HepG2 (cell line): Measurements from ENCODE around the gene RAET1E. TPM values are rescaled to one million over a fixed set of nuclear protein-coding genes. Genes with fewer than 3 reads are reported as not detected.

Experiments used
- ATAC-seq: fragments of 200-7000 bp; cut with Tn5 transposase; 3 replicates; pipeline ENCODE4 v1.9.1; 2020; ENCODE audit warnings: mild to moderate bottlenecking, moderate library complexity
- BruUV-seq: library from RNA; stranded (reverse); fragments of 400-500 nt; replicated peaks from 2 replicates; lab custom pipeline; 2021; lab: Mats Ljungman, UMichigan
- CTCF ChIA-PET: fragments of 300-600 bp; formaldehyde crosslinking; extraction: SDS; loops from one replicate; lab custom pipeline; 2021; ENCODE audit warnings: low total read pairs, inconsistent platforms, low intra/inter-chr PET ratio; lab: Yijun Ruan, JAX
- POLR2A ChIA-PET: fragments of 350-600 bp; sonication (Branson Sonifier 250); formaldehyde crosslinking; loops from one replicate; lab custom pipeline; 2020; ENCODE audit warnings: antibody characterized with exemption, inconsistent platforms; lab: Yijun Ruan, JAX
- DNase-seq: peaks from one replicate; pipeline ENCODE4 v3.0.0-alpha.2; 2015; ENCODE audit warnings: low spot score
- FAIRE-seq: peaks from 3 replicates; lab custom pipeline; 2011; peaks lifted over from hg19 to GRCh38; lab: Jason Lieb, UNC
- H2AFZ ChIP-seq: one replicate; pipeline ENCODE4 v1.6.1; 2011; ENCODE audit warnings: low read length, inconsistent platforms
- H3K27ac ChIP-seq: fragments of 300-600 bp; 3 replicates; pipeline ENCODE4 v1.8.0; 2011; ENCODE audit warnings: mixed run types, mild to moderate bottlenecking, mixed read lengths, low read length, inconsistent platforms; ENCODE audit not compliant: insufficient read depth; ENCODE audit errors: extremely low read length
- H3K27me3 ChIP-seq, 2 experiments: fragments of 200-600 bp in 1 of 2; 2 replicates in 1 of 2; 3 replicates in 1 of 2; pipeline versions ENCODE4 v1.6.0 to v1.8.0; 2011; ENCODE audit warnings: low read length in 2 of 2, mild to moderate bottlenecking in 2 of 2, moderate library complexity in 2 of 2, inconsistent platforms in 1 of 2; ENCODE audit not compliant: insufficient read depth in 2 of 2, control insufficient read depth in 1 of 2
- H3K36me3 ChIP-seq, 2 experiments: fragments of 200-600 bp in 1 of 2; replicated peaks in 1 of 2; 2 replicates in 1 of 2; 3 replicates in 1 of 2; pipeline versions ENCODE4 v1.5.1 to v1.8.0; 2011; ENCODE audit warnings: low read length in 2 of 2, inconsistent platforms in 1 of 2; ENCODE audit not compliant: insufficient read depth in 2 of 2, control insufficient read depth in 1 of 2
- H3K4me1 ChIP-seq: 2 replicates; pipeline ENCODE4 v1.5.1; 2012; ENCODE audit warnings: low read length, inconsistent platforms; ENCODE audit not compliant: insufficient read depth
- H3K4me2 ChIP-seq: 2 replicates; pipeline ENCODE4 v1.6.0; 2011; ENCODE audit warnings: low read depth, low read length, inconsistent platforms
- H3K4me3 ChIP-seq, 3 experiments: fragments of 200-600 bp in 1 of 3; sonication (generic), shearing (Covaris generic) in 1 of 3; replicated peaks in 1 of 3; 2 replicates each; pipeline ENCODE4 v1.5.1; 2011 to 2016; ENCODE audit warnings: low read length in 3 of 3, inconsistent platforms in 2 of 3, low read depth in 2 of 3, mild to moderate bottlenecking in 2 of 3, control low read depth in 1 of 3, mixed read lengths in 1 of 3; ENCODE audit not compliant: insufficient read depth in 1 of 3
- H3K79me2 ChIP-seq: one replicate; pipeline ENCODE4 v1.6.1; 2011; ENCODE audit warnings: low read length, inconsistent platforms; ENCODE audit not compliant: insufficient read depth
- H3K9ac ChIP-seq: 2 replicates; pipeline ENCODE4 v1.6.0; 2011; ENCODE audit warnings: mild to moderate bottlenecking, low read depth, low read length, inconsistent platforms; ENCODE audit not compliant: insufficient read depth
- H3K9me3 ChIP-seq: 2 replicates; pipeline ENCODE4 v1.5.1; 2012; ENCODE audit warnings: mild to moderate bottlenecking, low read length
- H4K20me1 ChIP-seq: 2 replicates; pipeline ENCODE4 v1.6.0; 2011; ENCODE audit warnings: inconsistent platforms, mild to moderate bottlenecking, low read length, moderate library complexity; ENCODE audit not compliant: insufficient read depth
- ATF1 ChIP-seq: IDR thresholded peaks from 2 replicates; pipeline ENCODE4 v1.6.1; 2016; ENCODE audit warnings: mild to moderate bottlenecking, control low read depth
- CEBPG ChIP-seq: IDR thresholded peaks from 2 replicates; pipeline ENCODE4 v1.6.1; 2016
- DMAP1 ChIP-seq: IDR thresholded peaks from 2 replicates; pipeline ENCODE4 v1.6.1; 2016
- KDM5A ChIP-seq: fragments of 200-600 bp; sonication (generic); IDR thresholded peaks from 2 replicates; pipeline ENCODE4 v1.7.0; 2018; ENCODE audit warnings: antibody characterized with exemption, mild to moderate bottlenecking, low read length, borderline replicate concordance
- KLF13 ChIP-seq: sonication (generic); formaldehyde crosslinking; IDR thresholded peaks from 2 replicates; pipeline ENCODE4 v1.4.0; 2020; ENCODE audit warnings: mild to moderate bottlenecking, missing genetic modification reagents
- NONO ChIP-seq, 2 experiments: fragments of 450-650 bp in 1 of 2; sonication (generic) in 1 of 2; formaldehyde crosslinking in 1 of 2; IDR thresholded peaks in 1 of 2; conservative IDR thresholded peaks in 1 of 2; 2 replicates each; pipeline versions ENCODE4 v1.6.1 to v1.8.0; 2017 to 2022; ENCODE audit warnings: mild to moderate bottlenecking in 1 of 2, missing genetic modification reagents in 1 of 2, moderate library complexity in 1 of 2
- PATZ1 ChIP-seq: sonication (generic); formaldehyde crosslinking; IDR thresholded peaks from 2 replicates; pipeline ENCODE4 v1.4.0; 2020; ENCODE audit warnings: missing genetic modification reagents
- SIX1 ChIP-seq: sonication (generic); formaldehyde crosslinking; IDR thresholded peaks from 2 replicates; pipeline ENCODE4 v1.4.0; 2020; ENCODE audit warnings: missing genetic modification reagents, borderline replicate concordance
- ZBTB34 ChIP-seq: sonication (generic); formaldehyde crosslinking; IDR thresholded peaks from 2 replicates; pipeline ENCODE4 v1.8.0; 2022; ENCODE audit warnings: mild to moderate bottlenecking, missing genetic modification reagents
- ZNF24 ChIP-seq: fragments of 450-650 bp; IDR thresholded peaks from 2 replicates; pipeline ENCODE4 v1.6.1; 2017; ENCODE audit warnings: antibody characterized with exemption, mild to moderate bottlenecking
- ZNF775 ChIP-seq: sonication (generic); formaldehyde crosslinking; IDR thresholded peaks from 2 replicates; pipeline ENCODE4 v1.4.0; 2020; ENCODE audit warnings: missing genetic modification reagents, mild to moderate bottlenecking, moderate library complexity, borderline replicate concordance
- WGBS: methylation state at CpG from one replicate; pipeline ENCODE4 v1.1.6; 2017; ENCODE audit warnings: low lambda C conversion rate; 5-methylcytosine and 5-hydroxymethylcytosine counted together
- in situ Hi-C: cut with HindIII; loops from 2 replicates; pipeline ENCODE4 v1.10.0; 2017; ENCODE audit warnings: low pct_unique_long_range_greater_than_20kb; ENCODE audit not compliant: extremely low pct_ligation_motif_present
- intact Hi-C: fragments of 100-400 bp; cut with micrococcal nuclease; formaldehyde crosslinking; loops from one replicate; pipeline ENCODE4 v1.10.0; 2022; ENCODE audit not compliant: unreplicated experiment
- polyA plus RNA-seq, 8 experiments: library from polyadenylated mRNA; depleted of rRNA in 3 of 8; stranded (reverse) in 7 of 8; unstranded in 1 of 8; fragments of >200 nt; fragmentation: Illumina TruSeq in 4 of 8; extraction: Trizol in 4 of 8; gene quantifications; 2 replicates each; pipeline versions ENCODE4 v1.2.1 to v1.2.3, GENCODE V29; 2011 to 2016; ENCODE audit warnings: low read depth in 4 of 8, missing spikeins in 1 of 8, mixed read lengths in 1 of 8; ENCODE audit not compliant: insufficient read depth in 1 of 8
- total RNA-seq, 5 experiments: library from RNA; depleted of rRNA; stranded (reverse); fragments of >200 nt; fragmentation: Illumina TruSeq; extraction: Trizol; gene quantifications; 2 replicates each; pipeline ENCODE4 v1.2.3, GENCODE V29; 2016; ENCODE audit warnings: low read depth in 1 of 5
- TF ChIP-seq, protein P1 (sequence below): sonication (generic); formaldehyde crosslinking; IDR thresholded peaks from 2 replicates; pipeline ENCODE4 v1.8.1; 2023; ENCODE audit warnings: missing genetic modification reagents, inconsistent platforms, borderline replicate concordance
- TF ChIP-seq, protein P2 (sequence below): sonication (generic); formaldehyde crosslinking; IDR thresholded peaks from 2 replicates; pipeline ENCODE4 v1.5.0; 2020; ENCODE audit warnings: mild to moderate bottlenecking, missing genetic modification reagents, borderline replicate concordance

RAET1E gene
- total and polyA plus RNA-seq, 2 of the 13 experiments (the other 11 are each of a cell fraction or from before 2014, with no cell fraction given): not detected

GRCh38 chr6:149898966-149899365 is 1.1 kb upstream of the RAET1E start:
- Histone ChIP-seq H3K9ac (no peak overlapping the region), H3K4me1 (peaks cover 36% of the 10 kb centered on the region), H3K4me3 (no peak overlapping the region), H4K20me1 (no peaks in the 10 kb centered on the region), H3K27ac (no peak overlapping the region), H3K27me3 (peaks cover 7 to 71% of the 10 kb centered on the region in 2 experiments), H3K4me2 (no peak overlapping the region), H3K9me3 (no peaks in the 10 kb centered on the region), H3K79me2 (no peaks in the 10 kb centered on the region), H2AFZ (no peak overlapping the region), H3K36me3 (no peaks in the 10 kb centered on the region)
- no peak for FAIRE-seq
- DNase-seq: no peak
- WGBS: 51% methylated on average over 9 of the region's 9 CpGs
- no TSS peak for BruUV-seq
- no peak for ATAC-seq
- CTCF ChIA-PET: no interaction called here
- in situ Hi-C loops (no loop called here), intact Hi-C loops (no loop called here)
- POLR2A ChIA-PET: no interaction called here
- TF ChIP-seq DMAP1 (CRISPR knock-in tag) (no peak), PATZ1 (CRISPR knock-in tag) (no peak), ATF1 (CRISPR knock-in tag) (no peak), KDM5A (no peak), ZNF24 (no peak), NONO (IDR thresholded peaks at IDR 0.05) (no peak), NONO (CRISPR knock-in tag; conservative IDR thresholded peaks at IDR 0.05) (no peak), ZBTB34 (no peak), ZNF775 (CRISPR knock-in tag) (no peak), KLF13 (CRISPR knock-in tag) (no peak), SIX1 (CRISPR knock-in tag) (no peak), CEBPG (CRISPR knock-in tag) (no peak)
- TF ChIP-seq, protein P1, sequence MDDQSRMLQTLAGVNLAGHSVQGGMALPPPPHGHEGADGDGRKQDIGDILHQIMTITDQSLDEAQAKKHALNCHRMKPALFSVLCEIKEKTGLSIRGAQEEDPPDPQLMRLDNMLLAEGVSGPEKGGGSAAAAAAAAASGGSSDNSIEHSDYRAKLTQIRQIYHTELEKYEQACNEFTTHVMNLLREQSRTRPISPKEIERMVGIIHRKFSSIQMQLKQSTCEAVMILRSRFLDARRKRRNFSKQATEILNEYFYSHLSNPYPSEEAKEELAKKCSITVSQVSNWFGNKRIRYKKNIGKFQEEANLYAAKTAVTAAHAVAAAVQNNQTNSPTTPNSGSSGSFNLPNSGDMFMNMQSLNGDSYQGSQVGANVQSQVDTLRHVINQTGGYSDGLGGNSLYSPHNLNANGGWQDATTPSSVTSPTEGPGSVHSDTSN (CRISPR knock-in tag): no peak
- TF ChIP-seq, protein P2, sequence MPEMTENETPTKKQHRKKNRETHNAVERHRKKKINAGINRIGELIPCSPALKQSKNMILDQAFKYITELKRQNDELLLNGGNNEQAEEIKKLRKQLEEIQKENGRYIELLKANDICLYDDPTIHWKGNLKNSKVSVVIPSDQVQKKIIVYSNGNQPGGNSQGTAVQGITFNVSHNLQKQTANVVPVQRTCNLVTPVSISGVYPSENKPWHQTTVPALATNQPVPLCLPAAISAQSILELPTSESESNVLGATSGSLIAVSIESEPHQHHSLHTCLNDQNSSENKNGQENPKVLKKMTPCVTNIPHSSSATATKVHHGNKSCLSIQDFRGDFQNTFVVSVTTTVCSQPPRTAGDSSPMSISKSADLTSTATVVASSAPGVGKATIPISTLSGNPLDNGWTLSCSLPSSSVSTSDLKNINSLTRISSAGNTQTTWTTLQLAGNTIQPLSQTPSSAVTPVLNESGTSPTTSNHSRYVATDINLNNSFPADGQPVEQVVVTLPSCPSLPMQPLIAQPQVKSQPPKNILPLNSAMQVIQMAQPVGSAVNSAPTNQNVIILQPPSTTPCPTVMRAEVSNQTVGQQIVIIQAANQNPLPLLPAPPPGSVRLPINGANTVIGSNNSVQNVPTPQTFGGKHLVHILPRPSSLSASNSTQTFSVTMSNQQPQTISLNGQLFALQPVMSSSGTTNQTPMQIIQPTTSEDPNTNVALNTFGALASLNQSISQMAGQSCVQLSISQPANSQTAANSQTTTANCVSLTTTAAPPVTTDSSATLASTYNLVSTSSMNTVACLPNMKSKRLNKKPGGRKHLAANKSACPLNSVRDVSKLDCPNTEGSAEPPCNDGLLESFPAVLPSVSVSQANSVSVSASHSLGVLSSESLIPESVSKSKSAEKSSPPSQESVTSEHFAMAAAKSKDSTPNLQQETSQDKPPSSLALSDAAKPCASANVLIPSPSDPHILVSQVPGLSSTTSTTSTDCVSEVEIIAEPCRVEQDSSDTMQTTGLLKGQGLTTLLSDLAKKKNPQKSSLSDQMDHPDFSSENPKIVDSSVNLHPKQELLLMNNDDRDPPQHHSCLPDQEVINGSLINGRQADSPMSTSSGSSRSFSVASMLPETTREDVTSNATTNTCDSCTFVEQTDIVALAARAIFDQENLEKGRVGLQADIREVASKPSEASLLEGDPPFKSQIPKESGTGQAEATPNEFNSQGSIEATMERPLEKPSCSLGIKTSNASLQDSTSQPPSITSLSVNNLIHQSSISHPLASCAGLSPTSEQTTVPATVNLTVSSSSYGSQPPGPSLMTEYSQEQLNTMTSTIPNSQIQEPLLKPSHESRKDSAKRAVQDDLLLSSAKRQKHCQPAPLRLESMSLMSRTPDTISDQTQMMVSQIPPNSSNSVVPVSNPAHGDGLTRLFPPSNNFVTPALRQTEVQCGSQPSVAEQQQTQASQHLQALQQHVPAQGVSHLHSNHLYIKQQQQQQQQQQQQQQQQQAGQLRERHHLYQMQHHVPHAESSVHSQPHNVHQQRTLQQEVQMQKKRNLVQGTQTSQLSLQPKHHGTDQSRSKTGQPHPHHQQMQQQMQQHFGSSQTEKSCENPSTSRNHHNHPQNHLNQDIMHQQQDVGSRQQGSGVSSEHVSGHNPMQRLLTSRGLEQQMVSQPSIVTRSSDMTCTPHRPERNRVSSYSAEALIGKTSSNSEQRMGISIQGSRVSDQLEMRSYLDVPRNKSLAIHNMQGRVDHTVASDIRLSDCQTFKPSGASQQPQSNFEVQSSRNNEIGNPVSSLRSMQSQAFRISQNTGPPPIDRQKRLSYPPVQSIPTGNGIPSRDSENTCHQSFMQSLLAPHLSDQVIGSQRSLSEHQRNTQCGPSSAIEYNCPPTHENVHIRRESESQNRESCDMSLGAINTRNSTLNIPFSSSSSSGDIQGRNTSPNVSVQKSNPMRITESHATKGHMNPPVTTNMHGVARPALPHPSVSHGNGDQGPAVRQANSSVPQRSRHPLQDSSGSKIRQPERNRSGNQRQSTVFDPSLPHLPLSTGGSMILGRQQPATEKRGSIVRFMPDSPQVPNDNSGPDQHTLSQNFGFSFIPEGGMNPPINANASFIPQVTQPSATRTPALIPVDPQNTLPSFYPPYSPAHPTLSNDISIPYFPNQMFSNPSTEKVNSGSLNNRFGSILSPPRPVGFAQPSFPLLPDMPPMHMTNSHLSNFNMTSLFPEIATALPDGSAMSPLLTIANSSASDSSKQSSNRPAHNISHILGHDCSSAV (CRISPR knock-in tag): no peak
